Nephron progenitor cell (in vitro differentiated cells): Measurements from ENCODE around the gene CNGB1.

Experiments used
- DNase-seq: peaks from one replicate; pipeline ENCODE4 v3.0.0; 2021
- H3K27ac Mint-ChIP-seq: 2 replicates; pipeline ENCODE4 v1.8.0; 2021; ENCODE audit warnings: mild to moderate bottlenecking, moderate library complexity, mixed read lengths
- H3K27me3 Mint-ChIP-seq: 2 replicates; pipeline ENCODE4 v1.8.0; 2021; ENCODE audit warnings: mild to moderate bottlenecking, low read depth, mixed read lengths; ENCODE audit not compliant: poor library complexity
- H3K36me3 Mint-ChIP-seq: 2 replicates; pipeline ENCODE4 v1.8.0; 2021; ENCODE audit warnings: low read depth, mixed read lengths
- H3K4me1 Mint-ChIP-seq: 2 replicates; pipeline ENCODE4 v1.8.0; 2021; ENCODE audit warnings: mixed read lengths
- H3K4me3 Mint-ChIP-seq: 2 replicates; pipeline ENCODE4 v1.8.0; 2021; ENCODE audit warnings: mild to moderate bottlenecking, moderate library complexity, mixed read lengths
- H3K9me3 Mint-ChIP-seq: 2 replicates; pipeline ENCODE4 v1.8.0; 2021; ENCODE audit warnings: mild to moderate bottlenecking, moderate library complexity, mixed read lengths
- TF ChIP-seq, protein P1 (sequence below): fragments of 200-600 bp; sonication (generic); IDR thresholded peaks from 2 replicates; pipeline ENCODE4 v1.5.0; 2021; ENCODE audit warnings: antibody characterized with exemption

Gene CNGB1

GRCh38 chr16:57966986-57967385, 3.9 kb downstream of the CNGB1 start:
- Mint-ChIP-seq H3K4me1 (no peaks in the 10 kb centered on the region), H3K9me3 (no peaks in the 10 kb centered on the region), H3K27ac (no peak overlapping the region), H3K27me3 (peaks cover 7% of the 10 kb centered on the region), H3K4me3 (no peak overlapping the region), H3K36me3 (no peaks in the 10 kb centered on the region)
- no peak for DNase-seq
- TF ChIP-seq, protein P1, sequence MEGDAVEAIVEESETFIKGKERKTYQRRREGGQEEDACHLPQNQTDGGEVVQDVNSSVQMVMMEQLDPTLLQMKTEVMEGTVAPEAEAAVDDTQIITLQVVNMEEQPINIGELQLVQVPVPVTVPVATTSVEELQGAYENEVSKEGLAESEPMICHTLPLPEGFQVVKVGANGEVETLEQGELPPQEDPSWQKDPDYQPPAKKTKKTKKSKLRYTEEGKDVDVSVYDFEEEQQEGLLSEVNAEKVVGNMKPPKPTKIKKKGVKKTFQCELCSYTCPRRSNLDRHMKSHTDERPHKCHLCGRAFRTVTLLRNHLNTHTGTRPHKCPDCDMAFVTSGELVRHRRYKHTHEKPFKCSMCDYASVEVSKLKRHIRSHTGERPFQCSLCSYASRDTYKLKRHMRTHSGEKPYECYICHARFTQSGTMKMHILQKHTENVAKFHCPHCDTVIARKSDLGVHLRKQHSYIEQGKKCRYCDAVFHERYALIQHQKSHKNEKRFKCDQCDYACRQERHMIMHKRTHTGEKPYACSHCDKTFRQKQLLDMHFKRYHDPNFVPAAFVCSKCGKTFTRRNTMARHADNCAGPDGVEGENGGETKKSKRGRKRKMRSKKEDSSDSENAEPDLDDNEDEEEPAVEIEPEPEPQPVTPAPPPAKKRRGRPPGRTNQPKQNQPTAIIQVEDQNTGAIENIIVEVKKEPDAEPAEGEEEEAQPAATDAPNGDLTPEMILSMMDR = no peak

- H3K36me3 Mint-ChIP-seq = no peaks in the 10 kb centered on the region
- no peaks in the 10 kb centered on the region for H3K9me3 Mint-ChIP-seq
- H3K27ac Mint-ChIP-seq = peak overlapping the region; percentile 13
- TF ChIP-seq, protein P1 = no peak
- H3K27me3 Mint-ChIP-seq = peaks cover 1% of the 10 kb centered on the region
- H3K4me3 Mint-ChIP-seq = no peak overlapping the region
- no peak for DNase-seq
- no peaks in the 10 kb centered on the region for H3K4me1 Mint-ChIP-seq
Observed at GRCh38 chr16:57966204-57966771, 4.6 kb downstream of the CNGB1 start.

- Mint-ChIP-seq H3K27ac (no peak overlapping the region), H3K4me1 (no peaks in the 10 kb centered on the region), H3K27me3 (no peaks in the 10 kb centered on the region), H3K36me3 (no peaks in the 10 kb centered on the region), H3K4me3 (no peak overlapping the region), H3K9me3 (no peaks in the 10 kb centered on the region)
- TF ChIP-seq, protein P1 = no peak
- no peak for DNase-seq
Observed at GRCh38 chr16:57964157-57964700, 6.7 kb downstream of the CNGB1 start.

GRCh38 chr16:57962756-57963155, 8.2 kb downstream of the CNGB1 start:
- Mint-ChIP-seq H3K4me3 (no peak overlapping the region), H3K36me3 (no peaks in the 10 kb centered on the region), H3K4me1 (no peaks in the 10 kb centered on the region), H3K27ac (no peak overlapping the region), H3K9me3 (no peaks in the 10 kb centered on the region), H3K27me3 (no peaks in the 10 kb centered on the region)
- DNase-seq = no peak
- TF ChIP-seq, protein P1 = no peak

GRCh38 chr16:57962046-57962445, 8.9 kb downstream of the CNGB1 start:
- no peak for DNase-seq
- Mint-ChIP-seq H3K36me3 (no peaks in the 10 kb centered on the region), H3K4me1 (no peaks in the 10 kb centered on the region), H3K9me3 (no peaks in the 10 kb centered on the region), H3K27ac (no peak overlapping the region), H3K4me3 (no peak overlapping the region), H3K27me3 (no peaks in the 10 kb centered on the region)
- TF ChIP-seq, protein P1 = no peak

- no peak for DNase-seq
- H3K27me3 Mint-ChIP-seq = no peaks in the 10 kb centered on the region
- H3K27ac Mint-ChIP-seq = no peak overlapping the region
- TF ChIP-seq, protein P1 = no peak
- H3K4me3 Mint-ChIP-seq = no peak overlapping the region
- no peaks in the 10 kb centered on the region for H3K4me1 Mint-ChIP-seq
- no peaks in the 10 kb centered on the region for H3K36me3 Mint-ChIP-seq
- H3K9me3 Mint-ChIP-seq = no peaks in the 10 kb centered on the region
Observed at GRCh38 chr16:57961538-57961937, 9.4 kb downstream of the CNGB1 start.
